Thoracic aorta (tissue), 2 donors: Measurements from ENCODE around the gene FNDC3B. TPM values are rescaled to one million over a fixed set of nuclear protein-coding genes. Genes with fewer than 3 reads are reported as not detected.
"Not testable (repeated sequence)": the region's sequence is repeated elsewhere in the genome, so short reads cannot be mapped to it uniquely, and the experiment has no call there.

Experiments used
- ATAC-seq: fragments of 150-250 bp; one replicate; pipeline ENCODE4 v1.8.0; 2017; ENCODE audit warnings: low read depth; ENCODE audit not compliant: insufficient number of reproducible peaks, low FRiP score
- DNase-seq: peaks from one replicate; pipeline ENCODE4 v3.0.0-alpha.2; 2020; ENCODE audit warnings: low spot score
- H3K27ac ChIP-seq, 2 donors: fragments of 200-600 bp; sonication (generic); 1 replicate in 1 of 2; 2 replicates in 1 of 2; pipeline ENCODE4 v1.5.1; 2016; ENCODE audit warnings: mild to moderate bottlenecking in 2 of 2, moderate library complexity in 2 of 2
- H3K27me3 ChIP-seq: fragments of 200-600 bp; sonication (generic); replicated peaks from 2 replicates; pipeline ENCODE4 v1.6.0; 2016; ENCODE audit warnings: mild to moderate bottlenecking; ENCODE audit not compliant: insufficient read depth
- H3K36me3 ChIP-seq: fragments of 200-600 bp; sonication (generic); one replicate; pipeline ENCODE4 v1.5.1; 2016
- H3K4me1 ChIP-seq, 2 donors: fragments of 200-600 bp; sonication (generic); 1 replicate in 1 of 2; 2 replicates in 1 of 2; pipeline versions ENCODE4 v1.5.1 to v1.6.0; 2016; ENCODE audit warnings: low read depth in 2 of 2, mild to moderate bottlenecking in 1 of 2; ENCODE audit not compliant: control insufficient read depth in 1 of 2
- H3K4me3 ChIP-seq: fragments of 200-600 bp; sonication (generic); 2 replicates; pipeline ENCODE4 v1.5.1; 2016; ENCODE audit warnings: mild to moderate bottlenecking
- H3K9me3 ChIP-seq: fragments of 200-600 bp; sonication (generic); 2 replicates; pipeline ENCODE4 v1.5.1; 2016
- CTCF ChIP-seq: fragments of 200-600 bp; sonication (generic); IDR thresholded peaks from one replicate; pipeline ENCODE4 v1.5.1; 2019; ENCODE audit warnings: antibody characterized with exemption
- total RNA-seq, 2 donors: library from RNA; depleted of rRNA; stranded (reverse); fragments of >200 nt; gene quantifications; one replicate each; pipeline versions ENCODE4 v1.1.0 to v1.2.3, GENCODE V29; 2016

FNDC3B gene
- total RNA-seq, 2 donors from 2014 or later: 113 to 163 TPM

- Histone ChIP-seq H3K27ac (no peak overlapping the region), H3K27me3 (no peaks in the 10 kb centered on the region), H3K36me3 (no peaks in the 10 kb centered on the region), H3K4me3 (no peak overlapping the region), H3K9me3 (no peaks in the 10 kb centered on the region), H3K4me1 (peaks cover 16 to 59% of the 10 kb centered on the region in 2 donors)
- ATAC-seq (no peak), DNase-seq (no peak)
- TF ChIP-seq CTCF: no peak
Measured at GRCh38 chr3:172089250-172089649, 49.9 kb downstream of the FNDC3B start.

GRCh38 chr3:172090035-172090434 is 50.7 kb downstream of the FNDC3B start:
- TF ChIP-seq CTCF: no peak
- Histone ChIP-seq H3K27ac (no peak overlapping the region), H3K36me3 (no peaks in the 10 kb centered on the region), H3K4me3 (no peak overlapping the region), H3K9me3 (no peaks in the 10 kb centered on the region), H3K4me1 (peaks cover 13 to 53% of the 10 kb centered on the region in 2 donors), H3K27me3 (no peaks in the 10 kb centered on the region)
- ATAC-seq: no peak
- DNase-seq: no peak

- TF ChIP-seq CTCF: no peak
- no peak for DNase-seq
- H3K27me3 ChIP-seq: no peaks in the 10 kb centered on the region
- H3K4me1 ChIP-seq: peaks cover 31 to 62% of the 10 kb centered on the region in 2 donors
- no peak overlapping the region for H3K27ac ChIP-seq
- no peaks in the 10 kb centered on the region for H3K36me3 ChIP-seq
- H3K9me3 ChIP-seq: no peaks in the 10 kb centered on the region
- H3K4me3 ChIP-seq: no peak overlapping the region
- no peak for ATAC-seq
Measured at GRCh38 chr3:172092658-172093057, 53.3 kb downstream of the FNDC3B start.

- not testable (repeated sequence) for H3K27ac ChIP-seq, H3K9me3 ChIP-seq, H3K4me3 ChIP-seq, H3K36me3 ChIP-seq, DNase-seq, H3K27me3 ChIP-seq, ATAC-seq
- H3K4me1 ChIP-seq: peaks cover 32 to 64% of the 10 kb centered on the region in 2 donors
Measured at GRCh38 chr3:172093581-172094443, 54.4 kb downstream of the FNDC3B start.

- no peak for TF ChIP-seq CTCF
- no peaks in the 10 kb centered on the region for H3K27me3 ChIP-seq
- H3K9me3 ChIP-seq: no peaks in the 10 kb centered on the region
- H3K36me3 ChIP-seq: no peaks in the 10 kb centered on the region
- no peak for ATAC-seq
- H3K4me1 ChIP-seq: peaks cover 38 to 65% of the 10 kb centered on the region in 2 donors
- no peak overlapping the region for H3K4me3 ChIP-seq
- DNase-seq: no peak
- H3K27ac ChIP-seq: peak overlapping the region in 1 of 2 donors; percentile 67
Measured at GRCh38 chr3:172094621-172095557, 55.5 kb downstream of the FNDC3B start.
